ENCODE results near the gene C10orf105.

DNA sequence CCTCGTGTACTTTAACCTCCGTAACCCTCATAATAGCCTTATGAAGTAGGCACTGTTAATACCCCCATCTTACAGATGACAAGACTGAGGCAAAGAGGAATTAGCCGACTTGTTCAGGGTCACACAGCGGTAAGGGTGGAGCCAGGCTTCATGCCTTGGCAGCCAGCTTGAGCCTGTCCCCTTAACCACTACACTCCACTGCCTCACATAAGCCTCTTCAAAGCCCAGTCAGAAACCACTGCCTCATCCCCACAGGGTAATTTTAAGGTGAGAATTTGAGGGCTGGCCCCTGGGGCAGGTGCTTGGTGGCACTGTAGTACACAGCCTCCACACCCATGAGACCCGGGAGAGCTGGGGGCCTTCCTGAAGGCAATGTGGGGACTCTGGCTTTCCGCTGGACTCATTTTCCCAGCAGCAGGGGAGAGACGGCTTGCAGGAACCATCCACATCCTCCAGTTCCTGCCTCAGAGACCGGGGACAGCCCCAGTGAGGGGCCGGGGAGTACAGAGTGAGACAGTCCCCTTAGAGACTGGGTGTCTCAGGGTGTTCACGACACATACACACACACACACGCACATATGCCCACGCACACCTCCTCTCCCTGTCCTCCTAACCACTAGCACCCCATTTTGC, 7.6 kb upstream of the C10orf105 start:
- TF ChIP-seq YY1 (IDR thresholded peaks at IDR 0.05; ENCODE audit: insufficient read depth, insufficient read length) (no peak), SUZ12 (IDR thresholded peaks at IDR 0.05; ENCODE audit: extremely low read depth, insufficient read depth, insufficient read length) (no peak)
